GM18520 (cell line): ENCODE results near the gene ZNF385B.

Experiments
- ATAC-seq: cut with Tn5 transposase; IDR thresholded peaks from one replicate; pipeline ENCODE4 v1.9.1; 2021; ENCODE audit not compliant: unreplicated experiment

ZNF385B gene

GRCh38 chr2:179593323-179593722 is 268.1 kb downstream of the ZNF385B start:
- no peak for ATAC-seq

GRCh38 chr2:179592167-179592936 is 269.1 kb downstream of the ZNF385B start:
- ATAC-seq = no peak

- no peak for ATAC-seq
These were observed 269.7 kb downstream of the ZNF385B start for GRCh38 chr2:179591690-179592089.

DNA sequence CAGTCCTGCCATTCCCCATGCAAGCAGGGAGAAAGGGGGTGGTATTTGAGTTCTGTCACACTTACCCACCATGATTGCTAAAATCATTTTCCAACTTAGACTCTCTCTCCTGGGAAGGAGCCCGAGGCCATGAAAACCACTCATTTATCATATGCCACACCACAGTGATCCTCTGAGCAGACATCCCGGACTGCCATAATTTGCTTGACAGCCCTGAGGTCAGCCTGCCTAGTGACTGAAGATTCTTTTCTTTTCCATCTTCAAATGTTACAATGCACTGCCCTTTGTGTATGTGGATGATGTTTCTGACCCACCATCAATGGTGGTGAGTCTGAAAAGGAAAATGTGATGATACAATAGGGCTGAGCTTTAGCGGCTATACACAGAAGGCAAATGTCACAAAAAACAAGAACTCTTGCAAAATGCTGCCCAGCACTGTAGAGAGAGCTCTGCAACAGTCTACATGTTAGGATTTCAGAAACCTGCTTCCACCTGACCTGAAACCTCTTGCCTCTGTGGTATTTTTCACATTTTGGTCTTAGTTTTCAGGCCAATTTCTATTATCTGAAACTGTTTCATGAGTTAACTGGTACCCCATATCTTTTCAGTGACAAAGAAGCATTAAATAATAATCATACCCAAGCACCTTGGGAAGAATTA is 272.8 kb downstream of the ZNF385B start:
- no peak for ATAC-seq

DNA sequence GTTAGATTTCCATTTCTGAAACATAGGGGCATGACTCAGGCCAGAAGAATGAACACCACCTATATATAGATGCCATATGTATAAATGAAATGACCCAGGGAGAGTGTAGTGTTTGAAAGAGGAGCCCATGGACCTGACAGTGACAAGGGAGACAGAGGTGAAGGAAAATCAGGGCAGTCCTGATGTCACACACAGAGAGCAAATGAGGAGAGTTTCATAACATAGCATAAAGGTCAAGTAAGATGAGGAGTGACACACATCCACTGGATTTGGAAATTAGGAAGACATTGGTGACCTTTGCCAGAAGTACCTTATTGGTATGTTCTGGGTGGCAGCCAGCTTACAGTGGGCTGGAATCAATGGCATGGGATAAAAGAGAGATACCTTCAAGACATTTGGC is 276.7 kb downstream of the ZNF385B start:
- ATAC-seq = no peak

DNA sequence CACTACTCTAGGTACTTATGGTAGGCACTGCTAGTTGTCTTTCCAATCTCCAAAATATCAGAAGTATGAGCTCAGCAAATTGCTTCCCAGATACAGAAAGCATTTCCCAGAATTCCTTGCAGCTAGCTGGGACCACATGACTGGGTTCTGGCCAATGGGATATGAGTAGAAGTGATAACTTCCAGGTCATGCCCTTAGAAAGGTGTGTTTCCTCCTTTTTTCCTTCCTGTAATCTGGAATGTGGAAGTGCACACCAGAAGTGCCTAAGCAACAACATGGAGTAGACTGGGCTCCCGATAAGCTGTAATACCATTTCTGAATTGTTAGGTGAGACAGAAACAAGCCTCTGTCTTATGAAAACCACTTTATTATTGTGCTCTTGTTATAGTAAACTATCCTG is 279.8 kb downstream of the ZNF385B start:
- ATAC-seq = no peak

DNA sequence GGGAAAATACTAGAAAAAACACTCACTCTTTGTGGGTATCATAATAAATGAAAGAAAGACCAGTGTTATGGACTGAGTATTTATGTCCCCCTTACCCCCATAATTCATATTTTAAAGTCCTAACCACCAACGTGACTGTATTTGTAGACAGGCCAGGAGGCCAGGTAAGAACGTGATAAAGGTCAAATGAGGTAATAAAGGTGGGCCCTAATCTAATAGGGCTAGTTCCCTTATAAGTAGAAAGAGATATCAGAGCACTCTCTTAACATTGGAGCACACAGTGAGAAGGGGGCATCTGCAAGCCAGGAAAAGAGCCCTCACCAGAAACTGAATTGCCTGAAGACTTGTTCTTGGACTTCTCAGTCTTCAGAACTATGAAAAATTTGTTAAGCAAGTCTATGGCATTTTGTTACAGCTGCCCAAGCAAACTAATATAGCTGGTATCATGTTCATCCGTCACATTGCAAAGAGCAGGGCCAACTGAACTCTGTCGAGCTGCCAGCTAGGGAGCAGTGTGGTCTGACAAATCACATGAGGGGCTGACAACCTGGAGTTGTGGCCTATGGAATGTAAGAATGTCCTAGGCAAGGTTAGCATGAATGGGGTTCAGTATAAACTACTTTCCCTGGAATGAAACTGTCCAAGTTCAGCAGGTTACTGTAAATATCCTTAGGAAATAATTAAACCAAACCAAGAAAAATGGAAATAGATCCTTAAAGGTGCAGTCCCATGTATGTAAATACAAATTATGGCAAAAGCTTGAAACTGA is 280.9 kb downstream of the ZNF385B start:
- no peak for ATAC-seq

GRCh38 chr2:179579800-179580199 is 281.6 kb downstream of the ZNF385B start:
- no peak for ATAC-seq

DNA sequence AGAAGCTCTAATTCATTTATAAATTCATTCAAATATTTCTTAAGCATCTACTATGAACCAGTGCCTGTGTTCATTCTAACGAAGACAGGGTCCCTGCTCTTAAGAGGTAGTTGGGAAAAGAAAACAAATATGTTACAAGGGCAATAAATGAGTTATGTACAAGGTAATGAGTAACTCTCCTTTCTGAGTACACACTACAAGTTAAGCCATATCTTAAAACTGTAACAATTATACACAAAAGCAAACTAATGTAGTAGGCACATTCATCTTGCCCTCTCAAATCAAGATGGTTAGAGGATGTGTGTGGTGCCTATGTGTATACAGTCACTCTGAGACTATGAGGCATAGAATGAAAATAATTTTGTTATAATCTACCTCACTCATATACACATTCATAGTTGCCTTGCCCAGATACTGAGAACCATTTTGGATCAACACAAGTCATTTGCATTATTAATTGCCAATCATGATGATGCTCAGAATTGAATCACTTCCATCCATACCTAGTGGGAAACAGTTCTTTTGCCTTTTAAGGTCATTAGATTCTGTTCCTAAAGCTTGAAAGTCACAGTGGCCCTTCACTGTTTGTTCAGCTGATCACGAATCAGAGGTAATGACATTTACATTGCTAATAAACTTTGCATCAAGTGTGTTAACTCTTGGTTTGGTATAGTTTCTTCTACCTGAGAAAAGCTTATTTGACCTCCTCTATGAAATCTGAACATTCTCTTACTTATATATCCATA is 283.1 kb downstream of the ZNF385B start:
- ATAC-seq = no peak

- no peak for ATAC-seq
These were observed 287.3 kb downstream of the ZNF385B start for GRCh38 chr2:179574061-179574519.

DNA sequence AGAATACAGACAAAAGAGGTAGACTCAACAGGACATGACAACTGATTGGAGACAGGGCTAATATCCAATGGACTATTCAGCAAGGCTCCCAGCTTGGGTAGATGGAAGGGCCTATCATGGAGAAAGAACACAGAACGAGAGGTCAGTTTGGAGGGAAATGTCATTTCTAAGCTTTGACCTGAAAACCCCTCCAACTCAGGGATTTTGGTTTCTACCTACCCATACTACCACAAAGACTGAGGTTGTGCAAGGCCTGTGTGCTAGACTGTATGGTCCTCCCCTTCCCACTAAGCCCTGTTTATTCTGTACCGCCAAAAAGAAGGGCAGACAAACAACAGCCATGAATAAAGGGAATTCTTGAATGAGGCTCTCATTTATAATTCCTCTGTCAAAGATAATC is 288.9 kb downstream of the ZNF385B start:
- ATAC-seq = no peak

GRCh38 chr2:179571721-179572120 is 289.7 kb downstream of the ZNF385B start:
- ATAC-seq = no peak

- no peak for ATAC-seq
These were observed 290.2 kb downstream of the ZNF385B start for GRCh38 chr2:179571252-179571651.

GRCh38 chr2:179569831-179570233 is 291.6 kb downstream of the ZNF385B start:
- no peak for ATAC-seq

DNA sequence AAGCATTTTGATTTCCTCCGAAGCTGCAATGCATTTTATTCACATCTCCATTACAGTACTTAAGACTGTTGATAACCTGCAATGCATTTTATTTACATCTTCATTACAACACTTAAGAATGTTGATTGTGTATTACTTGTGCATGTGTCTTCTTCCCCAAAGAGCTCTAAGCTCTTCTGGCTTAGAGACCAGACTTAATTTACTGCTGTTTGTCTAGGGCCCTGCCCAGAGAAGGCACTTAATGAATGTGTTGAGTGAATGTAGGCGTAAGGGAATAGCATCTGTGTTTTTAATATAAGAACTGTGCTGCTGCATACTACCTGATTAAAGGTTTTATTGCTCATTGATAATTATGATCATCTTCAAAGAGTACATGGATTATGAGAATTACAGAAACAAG is 295.6 kb downstream of the ZNF385B start:
- ATAC-seq = no peak

- ATAC-seq = no peak
These were observed 299.0 kb downstream of the ZNF385B start for GRCh38 chr2:179562330-179562885.

GRCh38 chr2:179561702-179562101 is 299.7 kb downstream of the ZNF385B start:
- ATAC-seq = no peak

- ATAC-seq = no peak
These were observed 301.1 kb downstream of the ZNF385B start for GRCh38 chr2:179560257-179560735.

DNA sequence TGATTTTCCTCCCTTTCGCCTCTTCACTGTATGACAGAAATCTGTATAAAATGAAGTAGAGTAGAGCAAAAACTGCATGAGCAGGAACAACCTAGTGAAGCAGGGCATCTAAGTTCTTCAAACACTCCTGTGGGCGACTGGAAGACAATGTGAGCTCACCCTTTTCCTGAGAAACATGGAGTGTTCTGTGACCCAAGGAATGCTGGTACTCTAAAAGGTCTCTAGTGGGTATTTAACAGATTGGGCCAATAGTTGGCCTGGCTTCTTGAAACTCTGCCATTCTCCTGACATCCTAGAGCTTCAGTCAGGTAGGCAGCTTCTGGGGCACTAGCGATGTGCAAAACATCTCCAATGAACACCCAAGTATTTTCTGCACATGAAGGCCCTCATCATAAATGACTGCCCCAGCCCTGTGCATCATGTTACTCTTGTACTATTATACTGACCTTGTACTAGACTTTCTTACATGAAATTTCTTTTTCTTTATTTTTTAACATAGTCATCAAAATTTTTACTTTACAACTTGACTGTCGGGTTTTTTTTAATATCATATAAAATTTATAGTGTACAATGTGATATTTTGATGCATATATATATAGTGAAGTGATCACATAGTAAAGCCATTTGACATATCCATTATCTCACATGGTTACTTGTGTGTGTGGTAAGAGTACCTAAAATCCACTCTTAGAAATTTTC is 302.2 kb downstream of the ZNF385B start:
- ATAC-seq = no peak
